ENCODE results near the gene PCMTD2. TPM values are rescaled to one million over a fixed set of nuclear protein-coding genes. Genes with fewer than 3 reads are reported as not detected.

The PCMTD2 gene
- polyA plus RNA-seq, 2 of the 4 experiments (the other 2 are of a cell fraction), result 19.9 to 41.8 TPM

DNA sequence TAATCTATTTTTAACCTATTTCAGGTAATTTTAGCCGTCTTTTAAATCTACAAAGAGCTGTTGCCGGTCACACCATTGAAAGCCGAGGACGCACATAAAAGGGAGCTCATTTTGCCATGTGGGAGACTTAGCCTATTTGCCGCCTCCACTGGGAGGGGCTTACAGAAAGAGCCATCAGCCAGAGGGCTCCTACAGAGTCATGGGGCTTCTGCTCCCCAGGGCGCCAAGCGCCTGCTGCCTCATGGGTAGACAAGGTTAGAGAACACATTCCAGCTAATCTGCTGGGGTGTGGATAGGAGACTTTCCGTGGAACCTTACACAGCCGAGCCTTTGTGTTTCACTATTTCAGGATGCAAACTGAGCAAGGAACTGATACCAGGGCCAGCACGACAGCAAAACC lies 12.6 kb downstream of the PCMTD2 start:
- Histone ChIP-seq H3K27ac (no peak overlapping the region), H3K9me3 (no peaks in the 10 kb centered on the region), H3K4me2 (no peak overlapping the region), H3K4me3 (no peak overlapping the region), H3K4me1 (no peaks in the 10 kb centered on the region)
- 92% methylated on average over 10 of the region's 10 CpGs for WGBS (ENCODE audit: missing lambda C conversion rate)
- DNase-seq (ENCODE audit: low read depth in 1 of 2, low spot score in 1 of 2) (no peak), ATAC-seq (no peak), FAIRE-seq (no peak)
- POLR2A ChIA-PET, result no interaction called here
- CTCF ChIA-PET, result no interaction called here
- TF ChIP-seq EHF (CRISPR knock-in tag; IDR thresholded peaks at IDR 0.05) (no peak), PHF8 (IDR thresholded peaks at IDR 0.05; ENCODE audit: borderline replicate concordance, low read depth) (no peak), TP53 (CRISPR knock-in tag; IDR thresholded peaks at IDR 0.05) (no peak), MAFK (IDR thresholded peaks at IDR 0.05; ENCODE audit: partially characterized antibody) (no peak), NPAS2 (CRISPR knock-in tag; IDR thresholded peaks at IDR 0.05; ENCODE audit: borderline replicate concordance) (no peak), FOSL2 (IDR thresholded peaks at IDR 0.05) (no peak), FOSL2 (CRISPR knock-in tag; IDR thresholded peaks at IDR 0.05) (no peak)

DNA sequence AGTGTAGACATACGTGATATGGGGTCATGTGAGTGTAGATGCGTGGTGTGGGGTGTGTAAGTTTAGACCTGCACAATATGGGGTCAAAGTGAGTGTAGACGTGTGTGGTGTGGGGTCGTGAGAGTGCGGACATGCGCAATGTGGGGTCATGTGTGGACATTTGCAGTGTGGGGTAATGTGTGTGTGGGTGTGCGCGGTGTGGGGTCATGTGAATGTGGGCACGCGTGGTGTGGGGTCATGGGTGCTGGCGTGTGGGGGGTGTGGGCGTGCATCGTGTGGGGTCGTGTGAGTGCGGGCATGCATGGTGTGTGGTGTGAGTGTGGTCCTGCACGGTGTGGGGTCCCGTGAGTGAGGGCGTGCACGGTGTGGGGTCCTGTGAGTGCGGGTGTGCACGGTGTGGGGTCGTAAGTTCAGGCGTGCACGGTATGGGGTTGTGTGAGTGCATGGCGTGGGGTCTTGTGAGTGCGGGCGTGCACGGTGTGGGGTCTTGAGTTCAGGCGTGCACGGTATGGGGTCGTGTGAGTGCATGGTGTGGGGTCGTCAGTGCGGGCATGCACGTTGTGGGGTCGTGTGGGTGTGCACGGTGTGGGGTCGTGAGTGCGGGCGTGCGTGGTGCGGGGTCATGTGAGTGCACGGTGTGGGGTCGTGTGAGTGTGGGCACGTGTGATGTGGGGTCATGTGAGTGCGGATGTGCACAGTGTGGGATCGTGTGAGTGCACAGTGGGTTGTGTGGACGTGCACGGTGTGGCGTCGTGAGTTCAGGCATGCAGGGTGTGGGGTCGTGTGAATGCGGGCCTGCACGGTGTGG lies 14.3 kb downstream of the PCMTD2 start:
- no peak for DNase-seq (ENCODE audit: low read depth in 1 of 2, low spot score in 1 of 2)
- H3K4me1 ChIP-seq, result no peaks in the 10 kb centered on the region
- no peak for FAIRE-seq
- POLR2A ChIA-PET, result no interaction called here
- H3K27ac ChIP-seq, result no peak overlapping the region
- no peak overlapping the region for H3K4me3 ChIP-seq
- 94% methylated on average over 53 of the region's 53 CpGs for WGBS (ENCODE audit: missing lambda C conversion rate)
- CTCF ChIA-PET, result no interaction called here
- H3K9me3 ChIP-seq, result no peaks in the 10 kb centered on the region
- TF ChIP-seq HEYL (CRISPR knock-in tag; IDR thresholded peaks at IDR 0.05), result no peak
- TF ChIP-seq SREBF2 (IDR thresholded peaks at IDR 0.05), result no peak
- TF ChIP-seq, protein P1, sequence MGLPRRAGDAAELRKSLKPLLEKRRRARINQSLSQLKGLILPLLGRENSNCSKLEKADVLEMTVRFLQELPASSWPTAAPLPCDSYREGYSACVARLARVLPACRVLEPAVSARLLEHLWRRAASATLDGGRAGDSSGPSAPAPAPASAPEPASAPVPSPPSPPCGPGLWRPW (IDR thresholded peaks at IDR 0.05), result no peak
- TF ChIP-seq, protein P2, sequence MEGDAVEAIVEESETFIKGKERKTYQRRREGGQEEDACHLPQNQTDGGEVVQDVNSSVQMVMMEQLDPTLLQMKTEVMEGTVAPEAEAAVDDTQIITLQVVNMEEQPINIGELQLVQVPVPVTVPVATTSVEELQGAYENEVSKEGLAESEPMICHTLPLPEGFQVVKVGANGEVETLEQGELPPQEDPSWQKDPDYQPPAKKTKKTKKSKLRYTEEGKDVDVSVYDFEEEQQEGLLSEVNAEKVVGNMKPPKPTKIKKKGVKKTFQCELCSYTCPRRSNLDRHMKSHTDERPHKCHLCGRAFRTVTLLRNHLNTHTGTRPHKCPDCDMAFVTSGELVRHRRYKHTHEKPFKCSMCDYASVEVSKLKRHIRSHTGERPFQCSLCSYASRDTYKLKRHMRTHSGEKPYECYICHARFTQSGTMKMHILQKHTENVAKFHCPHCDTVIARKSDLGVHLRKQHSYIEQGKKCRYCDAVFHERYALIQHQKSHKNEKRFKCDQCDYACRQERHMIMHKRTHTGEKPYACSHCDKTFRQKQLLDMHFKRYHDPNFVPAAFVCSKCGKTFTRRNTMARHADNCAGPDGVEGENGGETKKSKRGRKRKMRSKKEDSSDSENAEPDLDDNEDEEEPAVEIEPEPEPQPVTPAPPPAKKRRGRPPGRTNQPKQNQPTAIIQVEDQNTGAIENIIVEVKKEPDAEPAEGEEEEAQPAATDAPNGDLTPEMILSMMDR (IDR thresholded peaks at IDR 0.05), result no peak
- ATAC-seq, result no peak; a peak in 1 of 6 replicates
- H3K4me2 ChIP-seq, result no peak overlapping the region

DNA sequence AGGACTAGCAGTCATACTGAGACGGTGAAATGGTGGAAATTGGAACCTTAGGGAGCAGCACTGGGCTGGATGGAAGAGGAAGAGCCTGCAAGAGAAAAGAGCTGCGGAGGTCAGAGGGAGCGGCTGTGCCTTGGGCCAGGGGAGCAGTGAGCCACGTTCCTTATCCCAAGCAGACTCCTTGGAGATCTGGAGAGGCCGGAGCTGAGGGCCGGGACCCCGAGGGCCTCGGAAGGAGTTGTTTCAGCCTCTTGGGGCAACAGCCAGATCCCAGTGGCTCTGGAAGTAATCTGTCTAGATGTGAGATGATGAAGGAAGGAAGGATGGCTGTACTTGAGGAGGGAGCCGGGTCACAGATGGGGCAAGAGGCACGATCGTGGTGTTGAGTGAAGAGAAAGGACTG lies 16.1 kb downstream of the PCMTD2 start:
- Histone ChIP-seq H3K27ac (no peak overlapping the region), H3K9me3 (no peaks in the 10 kb centered on the region), H3K4me2 (no peak overlapping the region), H3K4me3 (no peak overlapping the region), H3K4me1 (no peaks in the 10 kb centered on the region)
- DNase-seq (ENCODE audit: low read depth in 1 of 2, low spot score in 1 of 2), result no peak
- 94% methylated on average over 11 of the region's 11 CpGs for WGBS (ENCODE audit: missing lambda C conversion rate)
- TF ChIP-seq KDM1A (IDR thresholded peaks at IDR 0.05; ENCODE audit: low read depth) (no peak), TP53 (CRISPR knock-in tag; IDR thresholded peaks at IDR 0.05) (no peak), MYC (IDR thresholded peaks at IDR 0.05; ENCODE audit: borderline replicate concordance, low read length) (no peak), EP300 (IDR thresholded peaks at IDR 0.05) (no peak), SREBF2 (IDR thresholded peaks at IDR 0.05) (no peak), NR3C1 (IDR thresholded peaks at IDR 0.05) (no peak), RFX5 (IDR thresholded peaks at IDR 0.05) (no peak), SMC3 (IDR thresholded peaks at IDR 0.05) (no peak), MAZ (IDR thresholded peaks at IDR 0.05; ENCODE audit: borderline replicate concordance, low read depth, low read length) (no peak), NPAS2 (CRISPR knock-in tag; IDR thresholded peaks at IDR 0.05; ENCODE audit: borderline replicate concordance) (no peak), RCOR1 (IDR thresholded peaks at IDR 0.05; ENCODE audit: low read depth, low read length) (no peak)
- TF ChIP-seq, protein P3, sequence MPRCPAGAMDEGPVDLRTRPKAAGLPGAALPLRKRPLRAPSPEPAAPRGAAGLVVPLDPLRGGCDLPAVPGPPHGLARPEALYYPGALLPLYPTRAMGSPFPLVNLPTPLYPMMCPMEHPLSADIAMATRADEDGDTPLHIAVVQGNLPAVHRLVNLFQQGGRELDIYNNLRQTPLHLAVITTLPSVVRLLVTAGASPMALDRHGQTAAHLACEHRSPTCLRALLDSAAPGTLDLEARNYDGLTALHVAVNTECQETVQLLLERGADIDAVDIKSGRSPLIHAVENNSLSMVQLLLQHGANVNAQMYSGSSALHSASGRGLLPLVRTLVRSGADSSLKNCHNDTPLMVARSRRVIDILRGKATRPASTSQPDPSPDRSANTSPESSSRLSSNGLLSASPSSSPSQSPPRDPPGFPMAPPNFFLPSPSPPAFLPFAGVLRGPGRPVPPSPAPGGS (IDR thresholded peaks at IDR 0.05), result no peak
- TF ChIP-seq, protein P4, sequence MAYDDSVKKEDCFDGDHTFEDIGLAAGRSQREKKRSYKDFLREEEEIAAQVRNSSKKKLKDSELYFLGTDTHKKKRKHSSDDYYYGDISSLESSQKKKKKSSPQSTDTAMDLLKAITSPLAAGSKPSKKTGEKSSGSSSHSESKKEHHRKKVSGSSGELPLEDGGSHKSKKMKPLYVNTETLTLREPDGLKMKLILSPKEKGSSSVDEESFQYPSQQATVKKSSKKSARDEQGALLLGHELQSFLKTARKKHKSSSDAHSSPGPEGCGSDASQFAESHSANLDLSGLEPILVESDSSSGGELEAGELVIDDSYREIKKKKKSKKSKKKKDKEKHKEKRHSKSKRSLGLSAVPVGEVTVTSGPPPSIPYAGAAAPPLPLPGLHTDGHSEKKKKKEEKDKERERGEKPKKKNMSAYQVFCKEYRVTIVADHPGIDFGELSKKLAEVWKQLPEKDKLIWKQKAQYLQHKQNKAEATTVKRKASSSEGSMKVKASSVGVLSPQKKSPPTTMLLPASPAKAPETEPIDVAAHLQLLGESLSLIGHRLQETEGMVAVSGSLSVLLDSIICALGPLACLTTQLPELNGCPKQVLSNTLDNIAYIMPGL (CRISPR knock-in tag; IDR thresholded peaks at IDR 0.05; ENCODE audit: borderline replicate concordance), result no peak
- TF ChIP-seq, protein P5, sequence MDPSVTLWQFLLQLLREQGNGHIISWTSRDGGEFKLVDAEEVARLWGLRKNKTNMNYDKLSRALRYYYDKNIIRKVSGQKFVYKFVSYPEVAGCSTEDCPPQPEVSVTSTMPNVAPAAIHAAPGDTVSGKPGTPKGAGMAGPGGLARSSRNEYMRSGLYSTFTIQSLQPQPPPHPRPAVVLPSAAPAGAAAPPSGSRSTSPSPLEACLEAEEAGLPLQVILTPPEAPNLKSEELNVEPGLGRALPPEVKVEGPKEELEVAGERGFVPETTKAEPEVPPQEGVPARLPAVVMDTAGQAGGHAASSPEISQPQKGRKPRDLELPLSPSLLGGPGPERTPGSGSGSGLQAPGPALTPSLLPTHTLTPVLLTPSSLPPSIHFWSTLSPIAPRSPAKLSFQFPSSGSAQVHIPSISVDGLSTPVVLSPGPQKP (IDR thresholded peaks at IDR 0.05; ENCODE audit: low read depth, low read length), result no peak
- ATAC-seq, result no peak
- FAIRE-seq, result no peak
- ChIA-PET POLR2A (no interaction called here), CTCF (no interaction called here)
